ENCODE results near the gene SH3BP2. TPM values are rescaled to one million over a fixed set of nuclear protein-coding genes. Genes with fewer than 3 reads are reported as not detected.

The SH3BP2 gene
- total and polyA plus RNA-seq, 4 donors = 13.6 to 64.6 (median 43.3) TPM

GRCh38 chr4:2888886-2889285 lies 96.0 kb downstream of the SH3BP2 start:
- Histone ChIP-seq H3K4me1 (ENCODE audit: control insufficient read depth, insufficient read depth, low read length) (peaks cover 15% of the 10 kb centered on the region), H3K27ac (ENCODE audit: low read depth, low read length) (no peak overlapping the region), H3K36me3 (ENCODE audit: control insufficient read depth, insufficient read depth, low read length) (peaks cover 38% of the 10 kb centered on the region), H3K4me3 (ENCODE audit: low read depth, low read length) (no peak overlapping the region), H3K27me3 (ENCODE audit: control insufficient read depth, insufficient read depth, low read length) (no peaks in the 10 kb centered on the region), H3K9me3 (ENCODE audit: control insufficient read depth, insufficient read depth, low read length) (no peaks in the 10 kb centered on the region)
- no CpG with 5 or more reads among the region's 3 CpGs for WGBS (ENCODE audit: insufficient coverage)
- DNase-seq (ENCODE audit: low read depth in 4 of 6, low spot score in 6 of 6) = no peak

Other genes with a start within 250 kb of the SH3BP2 start
- gene TNIP2, start 36.7 kb upstream of the SH3BP2 start, total RNA-seq = 10 to 100 TPM in 1 of 2 donors, 1 to 10 TPM in 1; 6.6 to 18.2 TPM
- 10 to 100 TPM; 16.2 to 18.6 TPM for gene TNIP2, start 36.7 kb upstream of the SH3BP2 start, polyA plus RNA-seq (ENCODE audit: insufficient read length in 2 of 2)
- 100 to 1,000 TPM; 201 to 291 TPM for gene ADD1, start 50.8 kb downstream of the SH3BP2 start, total RNA-seq
- 100 to 1,000 TPM; 320 to 334 TPM for gene ADD1, start 50.8 kb downstream of the SH3BP2 start, polyA plus RNA-seq (ENCODE audit: insufficient read length in 2 of 2)
- gene NOP14, start 170.3 kb downstream of the SH3BP2 start, total RNA-seq = 10 to 100 TPM in 1 of 2 donors, 1 to 10 TPM in 1; 6.1 to 12.0 TPM
- 10 to 100 TPM; 16.8 to 16.9 TPM for gene NOP14, start 170.3 kb downstream of the SH3BP2 start, polyA plus RNA-seq (ENCODE audit: insufficient read length in 2 of 2)
- 10 to 100 TPM; 14.7 to 24.3 TPM for gene GRK4, start 170.5 kb downstream of the SH3BP2 start, total RNA-seq
- 10 to 100 TPM; 23.3 to 40.8 TPM for gene GRK4, start 170.5 kb downstream of the SH3BP2 start, polyA plus RNA-seq (ENCODE audit: insufficient read length in 2 of 2)

Data from spinal cord (tissue), 10 donors.